Neuronal stem cell (in vitro differentiated cells): ENCODE measurements around the gene LYSMD3.

Experiments
- DNase-seq: peaks from one replicate; pipeline ENCODE4 v3.0.0-alpha.2; 2013; ENCODE audit warnings: low spot score
- H2AFZ ChIP-seq: one replicate; pipeline ENCODE4 v1.6.1; 2013; ENCODE audit warnings: mild to moderate bottlenecking, low read length, inconsistent platforms
- H2AK5ac ChIP-seq: 2 replicates; pipeline ENCODE4 v1.6.1; 2013; ENCODE audit warnings: low read depth, mild to moderate bottlenecking, inconsistent platforms, low read length, moderate library complexity, mixed read lengths
- H2BK120ac ChIP-seq: 2 replicates; pipeline ENCODE4 v1.6.1; 2013; ENCODE audit warnings: low read depth, mild to moderate bottlenecking, inconsistent platforms, low read length, moderate library complexity, mixed read lengths
- H2BK12ac ChIP-seq: one replicate; pipeline ENCODE4 v1.6.1; 2013; ENCODE audit warnings: low read length, inconsistent platforms
- H2BK15ac ChIP-seq: 2 replicates; pipeline ENCODE4 v1.6.1; 2013; ENCODE audit warnings: mild to moderate bottlenecking, low read length, inconsistent platforms, mixed read lengths
- H2BK5ac ChIP-seq: one replicate; pipeline ENCODE4 v1.6.1; 2013; ENCODE audit warnings: inconsistent platforms, mild to moderate bottlenecking, low read length, moderate library complexity
- H3K14ac ChIP-seq: one replicate; pipeline ENCODE4 v1.6.1; 2013; ENCODE audit warnings: low read length, inconsistent platforms
- H3K18ac ChIP-seq: 2 replicates; pipeline ENCODE4 v1.6.1; 2013; ENCODE audit warnings: low read length, inconsistent platforms
- H3K23ac ChIP-seq: 2 replicates; pipeline ENCODE4 v1.6.1; 2013; ENCODE audit warnings: low read depth, mild to moderate bottlenecking, mixed read lengths, low read length, inconsistent platforms; ENCODE audit not compliant: poor library complexity
- H3K27ac ChIP-seq: replicated peaks from 3 replicates; pipeline ENCODE4 v1.5.1; 2013; ENCODE audit warnings: low read length, inconsistent platforms
- H3K27me3 ChIP-seq, 3 experiments: 2 replicates each; pipeline ENCODE4 v1.6.1; 2013; ENCODE audit warnings: low read length in 3 of 3, mild to moderate bottlenecking in 2 of 3, inconsistent platforms in 1 of 3, low read depth in 1 of 3, mixed read lengths in 1 of 3, moderate library complexity in 1 of 3; ENCODE audit not compliant: control insufficient read depth in 3 of 3, insufficient read depth in 3 of 3
- H3K36me3 ChIP-seq, 2 donors: replicated peaks in 1 of 2; 2 replicates each; pipeline ENCODE4 v1.6.1; 2013; ENCODE audit warnings: low read length in 2 of 2; ENCODE audit not compliant: control insufficient read depth in 2 of 2, insufficient read depth in 2 of 2
- H3K4ac ChIP-seq: 2 replicates; pipeline ENCODE4 v1.6.1; 2013; ENCODE audit warnings: inconsistent platforms, mild to moderate bottlenecking, low read length, moderate library complexity
- H3K4me1 ChIP-seq, 2 donors: 1 replicate in 1 of 2; 2 replicates in 1 of 2; pipeline ENCODE4 v1.6.1; 2013; ENCODE audit warnings: low read length in 2 of 2, low read depth in 1 of 2; ENCODE audit not compliant: control insufficient read depth in 2 of 2, insufficient read depth in 1 of 2
- H3K4me2 ChIP-seq: one replicate; pipeline ENCODE4 v1.6.1; 2013; ENCODE audit warnings: mild to moderate bottlenecking, low read length, inconsistent platforms; ENCODE audit not compliant: insufficient read depth, poor library complexity, severe bottlenecking
- H3K4me3 ChIP-seq, 2 donors: 2 replicates each; pipeline ENCODE4 v1.5.1; 2013; ENCODE audit warnings: low read length in 2 of 2, mild to moderate bottlenecking in 2 of 2, inconsistent platforms in 1 of 2, moderate library complexity in 1 of 2
- H3K79me1 ChIP-seq: one replicate; pipeline ENCODE4 v1.6.1; 2013; ENCODE audit warnings: low read depth, mild to moderate bottlenecking, inconsistent platforms, low read length, moderate library complexity
- H3K9ac ChIP-seq: one replicate; pipeline ENCODE4 v1.6.1; 2013; ENCODE audit warnings: mild to moderate bottlenecking, low read depth, low read length, inconsistent platforms; ENCODE audit not compliant: poor library complexity
- H3K9me3 ChIP-seq, 2 donors: replicated peaks in 1 of 2; 2 replicates each; pipeline versions ENCODE3 to v1.6.1; 2013; ENCODE audit warnings: low read length in 2 of 2, mild to moderate bottlenecking in 2 of 2, inconsistent platforms in 1 of 2, low read depth in 1 of 2, mixed read lengths in 1 of 2, moderate library complexity in 1 of 2; ENCODE audit not compliant: control insufficient read depth in 2 of 2, insufficient read depth in 1 of 2
- H4K8ac ChIP-seq: one replicate; pipeline ENCODE4 v1.6.1; 2013; ENCODE audit warnings: low read depth, mild to moderate bottlenecking, inconsistent platforms, low read length, moderate library complexity
- H4K91ac ChIP-seq: one replicate; pipeline ENCODE4 v1.6.1; 2013; ENCODE audit warnings: low read length, low read depth, mild to moderate bottlenecking, inconsistent platforms; ENCODE audit not compliant: poor library complexity
- WGBS, 2 donors: extraction: QIAGEN DNeasy Blood & Tissue Kit; methylation state at CpG; one replicate each; pipeline ENCODE4 v1.1.7; 2013; ENCODE audit warnings: missing lambda C conversion rate in 2 of 2, mixed read lengths in 1 of 2; ENCODE audit not compliant: insufficient read length in 2 of 2, insufficient replicate concordance in 1 of 2; ENCODE audit errors: extremely low coverage in 2 of 2; 5-methylcytosine and 5-hydroxymethylcytosine counted together

The LYSMD3 gene

DNA sequence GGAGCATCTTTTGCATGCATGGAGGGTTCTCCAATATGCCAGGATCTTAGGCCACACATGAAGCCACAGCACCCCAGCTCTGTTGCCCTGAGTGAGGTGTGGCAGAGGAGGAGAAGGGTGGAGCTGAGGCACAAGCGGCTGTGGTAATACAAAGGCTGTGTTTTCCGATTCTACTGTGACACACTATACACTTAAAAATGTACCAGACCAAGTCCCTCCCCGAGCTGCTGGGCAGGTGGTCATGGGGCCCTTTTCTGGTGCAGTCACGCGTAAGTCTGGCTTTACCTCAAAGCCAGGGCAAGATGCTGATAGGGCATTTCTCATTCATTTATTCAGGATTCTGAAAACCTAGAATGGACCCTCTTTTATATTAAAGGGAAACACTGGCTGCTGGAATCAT, 33.0 kb upstream of the LYSMD3 start:
- no peak overlapping the region for H3K4ac ChIP-seq
- peaks cover 0 to 2% (median 0%) of the 10 kb centered on the region in 3 experiments for H3K27me3 ChIP-seq
- no peak overlapping the region for H2AK5ac ChIP-seq
- no peak overlapping the region for H3K18ac ChIP-seq
- H2BK5ac ChIP-seq, result no peak overlapping the region
- H3K14ac ChIP-seq, result no peak overlapping the region
- H3K79me1 ChIP-seq, result no peaks in the 10 kb centered on the region
- H3K4me2 ChIP-seq, result no peak overlapping the region
- no peak overlapping the region for H3K4me3 ChIP-seq
- peaks cover 0 to 26% of the 10 kb centered on the region in 2 donors for H3K9me3 ChIP-seq
- no peak overlapping the region for H3K27ac ChIP-seq
- peak; percentile 23 for DNase-seq
- no peak overlapping the region for H2AFZ ChIP-seq
- no peak overlapping the region for H4K8ac ChIP-seq
- H3K4me1 ChIP-seq, result peaks cover 6 to 34% of the 10 kb centered on the region in 2 donors
- H2BK15ac ChIP-seq, result no peak overlapping the region
- no CpG with 5 or more reads among the region's 5 CpGs for WGBS, 2 donors
- H4K91ac ChIP-seq, result no peak overlapping the region
- H2BK120ac ChIP-seq, result no peak overlapping the region
- H2BK12ac ChIP-seq, result no peak overlapping the region
- no peak overlapping the region for H3K23ac ChIP-seq
- H3K36me3 ChIP-seq, result no peaks in the 10 kb centered on the region
- H3K9ac ChIP-seq, result no peak overlapping the region

DNA sequence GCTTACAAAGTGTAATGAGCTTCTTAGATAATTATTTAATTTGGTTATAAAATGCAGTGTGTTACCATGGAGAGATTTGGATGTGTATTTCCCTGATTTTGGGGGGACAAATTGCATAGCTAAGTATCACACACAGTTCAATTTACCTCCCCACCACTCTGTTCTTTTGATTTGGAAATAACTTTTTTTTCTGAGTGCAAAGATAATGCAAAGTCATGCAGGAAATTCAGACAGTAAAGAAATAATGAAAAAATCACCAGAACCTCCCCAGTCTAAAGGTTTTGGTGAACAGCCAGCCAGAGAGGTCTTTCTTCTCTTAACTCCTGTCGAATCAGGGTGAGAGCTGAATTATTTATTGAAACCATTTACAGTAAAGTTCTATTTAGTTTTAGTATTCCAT, 32.4 kb upstream of the LYSMD3 start:
- Histone ChIP-seq H3K4me2 (no peak overlapping the region), H2BK15ac (no peak overlapping the region), H3K79me1 (no peaks in the 10 kb centered on the region), H2AK5ac (no peak overlapping the region), H3K27ac (no peak overlapping the region), H3K27me3 (peaks cover 0 to 4% (median 0%) of the 10 kb centered on the region in 3 experiments), H3K4me1 (peaks cover 7 to 36% of the 10 kb centered on the region in 2 donors), H3K4ac (no peak overlapping the region), H2BK120ac (no peak overlapping the region), H3K4me3 (no peak overlapping the region), H3K18ac (no peak overlapping the region), H2BK5ac (no peak overlapping the region), H2BK12ac (no peak overlapping the region), H4K91ac (no peak overlapping the region), H4K8ac (no peak overlapping the region), H3K9me3 (peaks cover 0 to 20% of the 10 kb centered on the region in 2 donors), H3K9ac (no peak overlapping the region), H2AFZ (no peak overlapping the region), H3K36me3 (no peaks in the 10 kb centered on the region), H3K23ac (no peak overlapping the region), H3K14ac (no peak overlapping the region)
- no CpG with 5 or more reads among the region's 1 CpG for WGBS, 2 donors
- no peak for DNase-seq

DNA sequence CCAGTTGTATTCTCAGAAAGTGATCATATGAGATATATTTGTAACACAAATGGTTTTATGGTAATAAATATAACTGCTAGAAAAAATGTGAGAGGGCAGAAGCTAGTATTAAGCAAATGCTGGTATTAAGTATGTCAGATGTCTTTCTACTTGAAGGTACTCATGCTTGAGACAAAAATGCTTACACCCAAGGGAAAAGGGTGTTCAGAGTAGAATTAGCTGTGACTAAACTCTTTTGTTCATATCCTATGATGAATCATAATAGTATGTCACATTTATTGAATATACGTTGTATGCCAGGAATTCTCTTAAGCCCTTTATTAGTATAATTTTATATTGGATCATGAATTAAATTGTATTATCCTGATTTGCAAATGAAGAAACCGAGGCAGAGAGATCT, 31.4 kb upstream of the LYSMD3 start:
- Histone ChIP-seq H2BK12ac (no peak overlapping the region), H3K27ac (no peak overlapping the region), H3K4me1 (peaks cover 7 to 36% of the 10 kb centered on the region in 2 donors), H3K4me3 (no peak overlapping the region), H3K9me3 (peaks cover 0 to 11% of the 10 kb centered on the region in 2 donors), H3K9ac (no peak overlapping the region), H3K79me1 (no peaks in the 10 kb centered on the region), H3K4me2 (no peak overlapping the region), H2BK15ac (no peak overlapping the region), H2BK120ac (no peak overlapping the region), H3K27me3 (peaks cover 0 to 4% (median 0%) of the 10 kb centered on the region in 3 experiments), H3K36me3 (no peaks in the 10 kb centered on the region), H3K4ac (no peak overlapping the region), H3K18ac (no peak overlapping the region), H2AK5ac (no peak overlapping the region), H4K8ac (no peak overlapping the region), H3K23ac (no peak overlapping the region), H4K91ac (no peak overlapping the region), H2BK5ac (no peak overlapping the region), H3K14ac (no peak overlapping the region), H2AFZ (no peak overlapping the region)
- DNase-seq, result no peak
- WGBS, 2 donors, result no CpG with 5 or more reads among the region's 2 CpGs

DNA sequence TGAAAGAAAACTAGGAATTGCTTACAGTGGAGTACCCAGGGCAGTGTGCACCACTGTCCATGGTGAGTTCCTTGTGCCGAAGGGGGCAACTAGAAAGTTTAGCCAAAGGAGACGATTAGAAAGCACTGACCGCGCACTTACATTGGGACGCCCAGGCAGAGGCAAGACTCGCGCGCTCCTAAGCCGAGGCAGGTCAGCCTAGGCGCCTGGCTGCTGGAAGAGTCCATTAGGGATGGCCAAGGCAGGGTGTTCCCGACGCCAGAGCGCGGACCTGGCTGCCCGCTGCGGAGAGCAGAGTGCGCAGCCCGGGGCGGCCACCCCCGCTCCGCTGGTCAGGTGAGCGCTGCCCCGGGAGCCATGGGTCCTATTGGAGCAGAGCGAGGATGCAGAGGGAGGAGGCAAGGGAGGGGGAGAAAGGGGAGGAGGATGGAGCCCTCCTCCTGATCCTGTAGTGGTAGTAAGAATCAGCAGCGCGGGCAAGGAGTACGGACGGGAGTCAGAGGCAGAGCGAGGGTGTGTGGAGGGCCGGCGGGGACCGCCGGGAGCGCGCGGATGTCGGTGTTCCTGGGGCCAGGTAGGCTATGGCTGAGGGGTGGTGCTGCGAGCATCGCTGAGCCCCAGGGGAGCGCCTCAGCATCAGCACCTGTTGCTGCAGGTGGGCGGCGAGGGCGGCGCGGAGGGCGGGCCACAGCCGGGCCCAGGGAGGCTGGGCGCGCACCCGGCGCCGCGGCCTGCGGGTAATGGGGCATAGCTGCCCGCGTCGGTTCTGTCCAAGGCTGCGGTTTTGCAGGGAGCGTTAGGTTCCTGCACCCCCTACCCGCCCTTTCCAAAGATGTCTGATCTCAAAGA, 29.2 kb upstream of the LYSMD3 start, which contains the start of gene ADGRV1:
Gene ADGRV1 (plus strand): TSS at position 454 of the 849 bp plus-strand sequence. CDS start 99 bp downstream, at position 553.
- H3K36me3 ChIP-seq, result no peaks in the 10 kb centered on the region
- peak within 1 kb of the TSS; percentile 79 to 93 for H3K4me3 ChIP-seq

More for the DNA sequence above, 29.2 kb upstream of the LYSMD3 start, which contains the start of gene ADGRV1:
- Histone ChIP-seq H3K23ac (peak within 1 kb of the TSS; percentile 94), H3K18ac (peak within 1 kb of the TSS; percentile 95), H3K9me3 (no peaks in the 10 kb centered on the region), H3K27ac (peak within 1 kb of the TSS; percentile 80), H2BK120ac (peak within 1 kb of the TSS; percentile 48), H2BK12ac (peak within 1 kb of the TSS; percentile 78), H2BK15ac (no peak within 1 kb of the TSS), H2AFZ (peak within 1 kb of the TSS; percentile 96), H3K4me2 (peak within 1 kb of the TSS; percentile 78), H3K9ac (peak within 1 kb of the TSS; percentile 92), H3K79me1 (no peaks in the 10 kb centered on the region), H4K8ac (no peak within 1 kb of the TSS), H3K4me1 (peaks cover 7 to 43% of the 10 kb centered on the region in 2 donors), H2BK5ac (no peak within 1 kb of the TSS), H3K4ac (no peak within 1 kb of the TSS), H3K14ac (peak within 1 kb of the TSS; percentile 50), H3K27me3 (peaks cover 0 to 4% (median 0%) of the 10 kb centered on the region in 3 experiments), H2AK5ac (no peak within 1 kb of the TSS), H4K91ac (no peak within 1 kb of the TSS)
- WGBS, 2 donors, result no CpG with 5 or more reads among the region's 60 CpGs
- peak; percentile 96 for DNase-seq
